Measurements from ENCODE around the gene SPSB1.

The SPSB1 gene

DNA sequence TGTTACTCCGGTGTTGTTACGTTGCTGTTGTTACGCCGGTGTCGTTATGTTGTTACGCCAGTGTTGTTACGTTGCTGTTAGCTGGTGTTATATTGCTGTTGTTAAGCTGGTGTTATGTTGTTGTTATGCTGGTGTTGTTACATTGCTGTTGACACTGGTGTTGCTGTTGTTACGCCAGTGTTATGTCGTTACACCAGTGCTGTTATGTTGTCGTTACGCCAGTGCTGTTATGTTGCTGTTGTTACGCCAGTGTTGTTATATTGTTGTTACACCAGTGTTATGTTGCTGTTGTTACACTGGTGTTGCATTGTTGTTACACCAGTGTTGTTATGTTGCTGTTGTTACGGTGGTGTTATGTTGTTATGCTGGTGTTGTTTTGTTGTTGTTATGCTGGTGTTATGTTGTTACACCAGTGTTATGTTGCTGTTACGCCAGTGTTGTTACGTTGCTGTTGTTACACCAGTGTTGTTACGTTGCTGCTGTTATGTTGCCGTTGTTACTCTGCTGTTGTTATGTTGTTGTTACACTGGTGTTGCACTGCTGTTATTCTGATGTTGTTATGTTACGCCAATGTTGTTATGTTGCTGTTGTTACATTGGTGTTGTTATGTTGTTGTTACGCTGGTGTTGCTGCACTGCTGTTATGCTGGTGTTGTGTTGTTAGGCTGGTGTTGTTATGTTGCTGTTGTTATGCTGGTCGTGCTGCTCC lies 32.5 kb upstream of the SPSB1 start:
- no peak for DNase-seq

DNA sequence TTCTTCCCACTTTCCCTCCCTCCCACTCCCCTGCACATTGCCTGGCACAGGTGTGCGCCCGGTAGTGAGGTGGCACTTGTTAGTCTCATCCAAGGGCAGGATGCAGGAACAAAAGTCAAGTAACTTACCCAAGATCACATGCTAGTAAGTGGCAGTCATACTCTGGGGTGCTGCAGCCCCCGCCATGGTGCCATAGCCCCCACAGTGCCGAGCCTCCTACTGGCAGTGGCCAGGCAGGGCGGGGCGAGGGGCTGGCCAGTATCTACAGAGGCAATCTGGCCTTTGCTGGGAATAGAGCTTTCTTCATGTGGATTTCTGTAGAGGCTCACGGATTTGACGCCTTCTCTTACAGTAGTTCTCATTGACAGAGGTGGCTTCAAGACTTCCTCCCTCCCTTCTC lies 31.2 kb upstream of the SPSB1 start:
- no peak for DNase-seq

DNA sequence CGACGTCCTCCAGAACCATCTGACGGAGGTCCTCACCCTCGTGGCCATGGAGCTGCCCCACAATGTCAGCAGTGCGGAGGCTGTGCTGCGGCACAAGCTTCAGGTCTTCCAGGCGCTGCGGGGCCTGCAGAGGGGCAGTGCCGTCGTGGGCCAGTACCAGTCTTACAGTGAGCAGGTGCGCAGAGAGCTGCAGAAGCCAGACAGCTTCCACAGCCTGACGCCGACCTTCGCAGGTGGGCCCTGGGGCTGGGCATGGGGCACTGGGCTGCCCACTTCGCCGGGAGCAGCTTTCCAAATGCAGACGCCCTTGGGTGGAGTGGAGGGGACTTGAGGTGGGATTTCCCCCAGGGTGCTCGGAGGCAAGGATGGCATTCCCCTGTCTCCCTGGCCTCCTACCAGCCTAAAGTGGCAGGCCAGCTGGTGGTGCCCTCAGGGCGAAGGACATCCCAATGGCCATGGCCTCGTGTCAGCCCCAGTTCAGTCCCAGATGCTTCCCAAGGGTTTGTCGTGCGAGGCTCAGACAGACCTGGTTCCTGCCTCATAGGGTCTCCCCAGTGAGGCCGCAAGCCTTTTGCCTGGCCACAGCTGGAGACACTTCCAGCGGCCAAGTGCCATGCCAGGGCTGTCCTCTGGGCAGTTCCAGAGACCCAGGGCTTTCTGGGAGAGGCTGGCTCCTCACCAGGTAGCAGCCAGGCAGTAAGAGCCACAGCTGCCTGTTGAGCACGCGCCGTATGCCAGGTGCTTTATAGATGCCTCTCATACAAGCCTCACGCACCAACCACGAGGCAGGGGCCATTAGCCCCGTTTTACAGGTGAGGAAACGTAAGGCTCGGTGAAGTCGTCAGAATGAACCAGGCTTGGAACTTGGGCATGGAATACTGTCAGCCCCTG lies 30.4 kb upstream of the SPSB1 start:
- no peak for DNase-seq

DNA sequence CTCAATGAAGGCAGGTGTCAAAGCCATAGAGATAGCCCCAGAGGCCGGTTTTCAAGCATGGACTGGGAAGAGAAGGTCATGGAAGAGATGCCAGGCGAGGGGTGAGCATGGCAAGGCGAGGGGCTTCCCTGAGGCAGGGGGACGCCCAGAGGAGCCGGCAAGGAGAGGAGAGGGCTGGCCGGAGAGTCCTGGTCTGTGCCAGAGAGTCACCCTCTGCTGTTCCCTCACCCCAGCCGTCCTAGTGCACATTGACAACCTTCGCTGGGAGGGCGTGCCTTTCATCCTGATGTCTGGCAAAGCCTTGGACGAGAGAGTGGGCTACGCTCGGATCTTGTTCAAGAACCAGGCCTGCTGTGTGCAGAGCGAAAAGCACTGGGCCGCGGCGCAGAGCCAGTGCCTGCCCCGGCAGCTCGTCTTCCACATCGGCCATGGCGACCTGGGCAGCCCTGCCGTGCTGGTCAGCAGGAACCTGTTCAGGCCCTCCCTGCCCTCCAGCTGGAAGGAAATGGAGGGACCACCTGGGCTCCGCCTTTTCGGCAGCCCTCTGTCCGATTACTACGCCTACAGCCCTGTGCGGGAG lies 29.3 kb upstream of the SPSB1 start:
- DNase-seq: no peak

DNA sequence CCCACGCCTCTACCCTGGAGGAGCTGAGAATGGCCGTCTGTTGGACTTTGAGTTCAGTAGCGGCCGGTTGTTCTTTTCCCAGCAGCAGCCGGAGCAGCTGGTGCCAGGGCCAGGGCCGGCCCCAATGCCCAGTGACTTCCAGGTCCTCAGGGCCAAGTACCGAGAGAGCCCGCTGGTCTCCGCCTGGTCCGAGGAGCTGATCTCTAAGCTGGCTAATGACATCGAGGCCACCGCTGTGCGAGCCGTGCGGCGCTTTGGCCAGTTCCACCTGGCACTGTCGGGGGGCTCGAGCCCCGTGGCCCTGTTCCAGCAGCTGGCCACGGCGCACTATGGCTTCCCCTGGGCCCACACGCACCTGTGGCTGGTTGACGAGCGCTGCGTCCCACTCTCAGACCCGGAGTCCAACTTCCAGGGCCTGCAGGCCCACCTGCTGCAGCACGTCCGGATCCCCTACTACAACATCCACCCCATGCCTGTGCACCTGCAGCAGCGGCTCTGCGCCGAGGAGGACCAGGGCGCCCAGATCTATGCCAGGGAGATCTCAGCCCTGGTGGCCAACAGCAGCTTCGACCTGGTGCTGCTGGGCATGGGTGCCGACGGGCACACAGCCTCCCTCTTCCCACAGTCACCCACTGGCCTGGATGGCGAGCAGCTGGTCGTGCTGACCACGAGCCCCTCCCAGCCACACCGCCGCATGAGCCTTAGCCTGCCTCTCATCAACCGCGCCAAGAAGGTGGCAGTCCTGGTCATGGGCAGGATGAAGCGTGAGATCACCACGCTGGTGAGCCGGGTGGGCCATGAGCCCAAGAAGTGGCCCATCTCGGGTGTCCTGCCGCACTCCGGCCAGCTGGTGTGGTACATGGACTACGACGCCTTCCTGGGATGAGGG lies 28.5 kb upstream of the SPSB1 start:
- no peak for DNase-seq

DNA sequence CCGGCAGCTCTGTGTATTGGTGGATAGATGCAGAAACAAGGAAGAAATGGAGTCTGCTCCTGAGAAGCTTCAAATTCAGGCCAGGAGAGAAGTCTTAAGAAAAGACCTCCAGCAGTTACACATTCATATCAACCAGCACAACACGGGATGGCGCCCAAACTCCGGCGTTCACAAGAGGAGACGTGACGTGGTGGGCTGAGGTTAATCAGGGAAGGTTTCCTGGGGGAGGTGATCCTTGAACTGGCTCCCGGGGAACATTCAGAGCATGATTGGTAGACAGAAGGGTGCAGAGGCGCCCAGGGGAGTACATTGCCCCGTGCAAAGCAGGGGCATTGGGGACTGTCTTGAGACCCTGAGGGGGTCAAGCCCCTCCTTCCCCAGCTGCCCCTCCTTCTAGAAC lies 27.7 kb upstream of the SPSB1 start:
- DNase-seq: no peak

DNA sequence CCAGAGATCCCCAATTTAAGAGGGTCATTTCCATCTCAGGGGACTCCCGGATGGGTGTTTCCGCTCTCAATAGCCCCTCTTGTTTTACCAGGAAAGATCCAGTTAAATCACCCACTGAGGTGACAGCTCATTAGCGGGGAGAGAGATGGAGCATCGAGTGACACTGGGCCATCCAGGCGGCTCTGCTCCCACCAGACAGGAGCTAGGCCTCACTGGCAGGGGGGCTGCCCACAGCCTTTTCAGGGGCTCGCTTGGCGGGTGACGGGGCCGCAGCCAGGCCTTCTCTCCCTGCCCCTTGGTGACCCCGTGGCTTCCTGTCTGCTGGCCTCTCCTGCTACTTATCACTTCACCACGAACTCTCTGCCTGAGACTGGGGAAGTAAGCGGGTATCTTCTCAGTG lies 26.7 kb upstream of the SPSB1 start:
- DNase-seq: no peak

DNA sequence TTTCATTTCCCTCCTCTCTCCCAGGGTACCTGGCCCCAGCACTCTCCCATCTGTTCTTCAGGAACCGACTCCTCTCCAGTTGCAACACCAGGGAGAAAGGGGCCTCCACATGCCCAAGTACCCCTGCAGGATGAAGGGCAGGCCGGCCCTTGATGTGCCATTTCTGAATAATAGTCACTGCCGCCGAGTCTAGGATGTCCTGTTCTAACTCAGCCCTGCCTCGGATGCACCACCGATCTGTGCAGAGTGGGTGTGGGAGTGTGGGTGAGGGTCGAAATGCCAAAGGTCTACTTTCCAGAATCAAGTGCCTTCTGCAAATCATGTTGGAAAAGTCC lies 25.4 kb upstream of the SPSB1 start:
- no peak for DNase-seq

DNA sequence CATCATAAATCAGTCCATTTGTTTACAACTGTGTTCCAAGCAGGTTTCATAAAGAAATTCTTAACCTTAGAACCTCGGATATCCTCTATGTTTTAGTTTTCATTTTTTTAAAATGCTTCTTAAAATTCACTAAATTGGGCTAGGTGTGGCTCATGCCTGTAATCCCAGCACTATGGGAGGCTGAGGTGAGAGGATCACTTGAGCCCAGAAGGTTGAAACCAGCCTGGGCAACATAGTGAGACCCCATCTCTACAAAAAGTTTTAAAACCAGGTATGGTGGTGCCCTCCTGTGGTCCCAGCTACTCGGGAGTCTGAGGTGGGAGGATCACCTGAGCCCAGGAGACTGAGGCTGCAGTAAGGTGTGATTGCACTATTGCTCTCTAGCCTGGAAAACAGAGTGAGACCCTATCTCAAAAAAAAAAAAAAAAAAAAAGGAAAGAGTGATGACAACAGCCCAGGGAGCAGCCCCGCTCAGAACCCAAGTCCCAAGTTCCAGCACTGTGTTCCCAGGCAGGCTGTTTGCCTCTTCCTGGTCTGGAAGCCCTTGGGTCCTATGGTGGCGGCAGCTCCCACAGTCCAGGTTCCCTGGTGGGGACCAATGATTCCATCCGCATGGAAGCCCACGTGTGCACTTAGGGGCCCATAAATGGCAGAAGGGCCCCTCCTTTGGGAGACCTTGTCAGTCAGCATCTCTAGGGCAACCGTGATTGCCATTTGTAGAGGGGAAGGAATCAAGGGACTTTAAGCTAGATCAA lies 24.7 kb upstream of the SPSB1 start:
- no peak for DNase-seq

DNA sequence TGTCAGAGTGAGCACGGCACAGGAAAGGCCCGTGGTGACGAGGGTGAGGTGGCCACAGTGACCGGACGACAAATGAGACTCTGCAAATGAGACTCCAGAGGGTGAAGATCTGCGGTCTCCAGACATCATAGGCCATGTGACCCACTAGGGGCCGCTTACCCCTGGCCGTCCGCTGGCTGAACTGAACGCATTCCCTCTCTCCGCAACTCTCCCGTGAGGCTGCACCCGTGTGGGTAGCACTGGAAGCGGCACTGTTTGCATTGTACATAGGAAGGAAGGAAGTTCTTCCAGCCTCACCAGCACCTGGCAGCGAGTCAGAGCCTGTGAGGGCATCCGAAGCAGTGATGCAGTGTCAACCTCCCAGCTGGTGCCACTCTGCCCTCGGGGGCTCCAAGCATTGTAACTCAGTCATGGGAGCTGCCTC lies 23.6 kb upstream of the SPSB1 start:
- no peak for DNase-seq

DNA sequence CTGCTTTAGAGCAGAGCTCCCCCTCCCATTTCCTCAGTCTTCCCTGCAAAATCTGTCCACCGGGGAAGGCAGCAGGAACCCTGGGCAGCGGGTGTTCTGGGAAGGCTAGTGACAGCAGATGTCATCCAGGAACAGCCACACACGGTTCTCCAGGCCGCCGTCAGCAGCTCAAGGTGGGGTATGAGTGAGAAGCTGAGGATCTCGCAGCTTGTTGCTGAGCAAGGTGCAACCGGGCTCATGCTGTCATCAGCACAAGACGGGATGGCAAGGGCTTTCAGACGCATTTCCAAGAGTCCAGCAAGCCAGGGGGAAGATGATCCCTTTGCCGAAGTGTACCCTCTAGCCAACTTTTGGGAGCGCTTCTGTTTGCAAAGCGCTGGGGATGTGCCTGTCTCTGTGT lies 23.0 kb upstream of the SPSB1 start:
- DNase-seq: no peak

DNA sequence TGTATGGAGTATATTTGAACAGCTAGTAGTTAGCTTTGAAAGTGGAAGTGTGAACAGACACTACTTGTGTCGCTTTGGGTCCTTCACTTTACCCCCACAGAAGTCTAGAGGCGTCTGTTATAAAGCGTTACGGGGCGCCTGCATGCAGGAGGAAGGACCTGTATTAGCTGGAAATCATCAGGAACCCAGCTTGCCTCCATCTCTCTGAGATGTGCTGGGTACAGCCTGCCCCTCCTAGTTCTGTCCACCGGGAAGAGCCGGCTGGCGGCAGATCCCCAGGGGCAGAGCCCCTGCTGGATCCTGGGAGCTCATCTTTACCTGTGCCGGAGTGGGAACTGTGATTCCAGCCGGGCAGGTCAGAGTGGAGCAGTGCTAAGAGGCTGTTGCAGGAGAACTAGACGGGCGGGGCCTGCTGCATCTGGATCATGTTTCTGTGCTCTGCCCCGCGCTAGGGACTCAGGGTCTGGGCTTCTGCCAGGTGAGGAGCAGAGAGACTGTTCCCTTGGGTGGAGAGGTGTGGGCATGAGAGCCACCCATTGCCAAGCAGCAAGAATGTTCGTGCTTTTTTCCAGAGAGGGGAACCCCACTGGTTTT lies 22.3 kb upstream of the SPSB1 start:
- no peak for DNase-seq

DNA sequence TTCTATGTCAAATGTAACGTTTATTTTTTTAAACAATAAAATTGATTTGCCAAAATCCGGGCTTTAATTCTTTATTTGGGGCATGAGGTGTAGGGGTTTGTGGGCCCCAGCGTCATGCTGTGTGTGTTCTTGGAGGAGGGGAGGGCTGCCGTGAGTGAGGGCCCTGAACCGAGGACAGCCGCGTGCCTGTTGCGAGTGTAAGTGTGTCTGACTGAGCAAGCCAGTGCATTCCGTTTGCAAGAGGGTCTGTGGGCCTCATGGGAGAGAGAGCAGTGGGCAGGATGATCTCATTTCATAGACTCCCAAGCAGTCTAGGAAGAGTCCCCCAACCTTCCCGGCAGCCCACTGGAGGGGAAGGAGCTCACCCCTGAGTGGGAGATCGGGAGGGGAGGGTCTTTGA lies 21.4 kb upstream of the SPSB1 start:
- no peak for DNase-seq

DNA sequence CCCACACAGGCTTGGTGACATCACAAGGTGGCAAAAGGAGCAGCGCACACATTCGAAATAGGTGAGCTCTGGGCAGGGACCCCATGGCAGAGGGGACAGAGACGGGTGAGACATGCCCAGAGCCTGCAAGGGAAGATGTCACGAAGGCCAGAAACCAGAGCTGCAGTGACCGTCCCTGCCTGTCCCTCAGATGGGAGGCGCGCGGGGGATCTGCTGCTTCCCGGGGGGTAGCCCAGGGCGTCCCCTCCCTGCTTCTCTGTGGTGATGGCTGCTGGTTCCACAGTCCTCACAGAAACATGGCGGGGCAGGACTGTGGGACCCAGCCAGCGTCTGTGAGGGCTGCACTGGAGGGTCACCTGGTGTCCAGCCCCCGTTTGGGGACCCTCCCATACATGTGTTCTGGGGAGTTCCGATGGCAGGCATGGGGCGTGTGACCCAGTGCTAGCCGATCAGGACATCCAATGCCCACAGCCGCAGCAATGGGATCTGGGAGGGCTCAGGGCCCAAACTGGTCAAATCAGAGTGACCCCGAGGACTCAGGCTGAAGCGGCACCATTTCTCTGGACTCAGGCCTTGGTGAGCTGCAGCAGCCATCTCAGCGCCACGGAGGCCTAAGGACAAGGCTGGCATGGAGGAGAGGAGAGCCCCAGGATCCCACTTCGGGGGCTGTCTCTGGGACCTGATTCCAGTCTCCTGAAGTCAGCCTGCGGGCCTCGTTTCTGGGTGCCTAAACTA lies 20.7 kb upstream of the SPSB1 start:
- no peak for DNase-seq

DNA sequence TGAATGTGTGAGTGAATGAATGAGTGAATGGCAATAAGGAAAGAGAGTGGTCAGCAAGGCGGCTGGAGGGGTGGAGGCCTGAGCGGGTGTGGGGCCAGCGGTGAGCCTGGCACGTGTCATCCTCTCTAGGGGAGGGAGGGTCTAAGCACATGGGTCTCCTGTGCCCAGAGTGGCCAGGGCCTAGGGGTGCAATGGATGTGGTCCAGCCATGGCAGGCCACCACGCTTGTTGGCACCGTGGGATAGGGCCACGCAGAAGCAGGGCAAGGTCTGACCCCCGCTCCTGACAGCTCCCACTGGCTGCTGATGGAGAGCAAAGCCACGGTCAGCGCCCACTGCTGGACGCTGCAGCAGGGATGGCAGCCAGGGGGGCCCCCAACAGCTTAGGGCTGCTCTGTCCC lies 19.5 kb upstream of the SPSB1 start:
- no peak for DNase-seq

DNA sequence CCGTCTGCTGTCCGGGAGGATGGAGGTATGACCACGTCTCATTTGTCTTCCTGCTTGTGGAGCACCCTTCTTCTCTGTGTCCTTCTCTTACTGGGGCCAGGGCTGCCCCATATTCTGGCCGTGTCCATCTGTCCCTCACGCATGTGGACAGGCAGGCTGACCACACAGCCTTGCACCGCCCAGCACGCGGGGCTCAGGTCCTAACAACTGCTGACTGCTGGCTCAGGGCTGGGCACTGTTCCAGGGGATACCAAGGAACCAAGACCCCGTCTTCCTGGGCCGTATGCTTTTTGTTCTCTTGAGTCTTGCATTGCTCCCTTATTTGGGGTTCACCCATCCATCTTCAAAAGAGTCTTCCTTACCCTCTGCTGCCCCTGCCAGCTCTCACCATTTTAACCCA lies 17.5 kb upstream of the SPSB1 start:
- DNase-seq: no peak

DNA sequence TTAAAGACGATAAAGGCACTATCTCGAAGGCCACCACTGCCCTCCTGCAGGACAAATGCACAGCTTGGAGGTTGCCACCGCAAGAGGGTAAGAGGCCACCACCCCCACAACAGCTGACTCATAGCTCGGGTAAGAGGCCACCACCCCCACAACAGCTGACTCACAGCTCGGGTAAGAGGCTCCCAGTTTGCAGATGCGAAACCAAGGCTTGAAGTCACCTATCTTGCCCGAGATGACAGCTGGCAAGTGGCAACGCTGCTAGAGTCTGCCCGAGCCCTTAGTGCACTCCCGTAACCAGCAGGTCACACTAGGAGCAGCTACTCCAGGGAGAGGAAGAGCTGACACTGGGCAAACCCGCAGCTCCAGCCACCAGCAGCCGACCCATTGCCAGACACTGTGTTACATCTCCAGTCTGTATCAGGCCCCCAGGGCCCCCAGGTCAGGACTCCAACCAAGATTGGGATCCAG lies 17.1 kb upstream of the SPSB1 start:
- DNase-seq: peak; percentile 59

DNA sequence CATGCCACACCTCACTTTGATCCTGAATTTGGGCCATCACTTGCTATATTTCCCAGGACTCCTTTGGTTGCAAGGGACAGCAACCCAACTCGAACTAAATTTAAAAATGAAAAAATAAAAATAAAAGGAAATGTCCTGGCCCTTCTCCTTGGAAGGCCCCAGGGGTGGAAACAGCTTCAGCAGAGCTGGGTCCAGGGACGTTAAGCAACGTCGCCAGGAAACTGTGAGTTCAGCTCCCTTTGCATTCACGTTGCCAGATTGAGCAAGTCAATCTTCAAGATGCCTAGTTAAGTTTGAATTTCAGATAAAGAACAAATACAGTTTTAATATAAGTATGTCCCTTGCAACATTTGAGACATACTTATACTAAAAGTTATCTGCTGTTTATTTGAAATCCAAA lies 14.6 kb upstream of the SPSB1 start:
- no peak for DNase-seq

DNA sequence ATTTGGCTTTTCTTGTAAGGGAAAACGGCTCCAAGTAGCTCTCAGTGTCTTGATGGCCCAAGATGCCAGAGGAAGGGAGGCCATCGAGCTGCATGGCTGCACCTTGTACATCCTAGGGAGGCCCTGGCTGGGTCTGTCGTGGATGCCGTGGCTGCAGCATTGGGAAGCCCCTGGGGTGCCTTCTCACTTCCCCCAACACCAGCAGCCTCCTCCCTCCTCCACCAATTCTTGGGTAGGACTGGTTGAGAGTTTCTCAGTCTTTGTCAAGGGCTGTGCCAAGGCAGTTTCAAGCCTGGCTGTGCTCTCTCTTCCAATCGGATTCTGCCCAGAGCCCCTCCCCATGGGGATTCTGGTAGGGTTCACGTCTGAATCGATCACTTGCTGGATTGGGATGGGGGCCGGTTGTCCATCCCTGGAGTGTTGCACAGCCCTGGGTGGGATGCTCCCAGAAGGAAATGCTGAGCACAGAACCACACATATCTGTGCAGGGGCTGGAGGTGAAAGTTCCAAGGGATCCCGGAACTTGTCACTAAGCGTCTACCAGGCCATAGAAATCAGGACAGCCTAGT lies 14.0 kb upstream of the SPSB1 start:
- no peak for DNase-seq

DNA sequence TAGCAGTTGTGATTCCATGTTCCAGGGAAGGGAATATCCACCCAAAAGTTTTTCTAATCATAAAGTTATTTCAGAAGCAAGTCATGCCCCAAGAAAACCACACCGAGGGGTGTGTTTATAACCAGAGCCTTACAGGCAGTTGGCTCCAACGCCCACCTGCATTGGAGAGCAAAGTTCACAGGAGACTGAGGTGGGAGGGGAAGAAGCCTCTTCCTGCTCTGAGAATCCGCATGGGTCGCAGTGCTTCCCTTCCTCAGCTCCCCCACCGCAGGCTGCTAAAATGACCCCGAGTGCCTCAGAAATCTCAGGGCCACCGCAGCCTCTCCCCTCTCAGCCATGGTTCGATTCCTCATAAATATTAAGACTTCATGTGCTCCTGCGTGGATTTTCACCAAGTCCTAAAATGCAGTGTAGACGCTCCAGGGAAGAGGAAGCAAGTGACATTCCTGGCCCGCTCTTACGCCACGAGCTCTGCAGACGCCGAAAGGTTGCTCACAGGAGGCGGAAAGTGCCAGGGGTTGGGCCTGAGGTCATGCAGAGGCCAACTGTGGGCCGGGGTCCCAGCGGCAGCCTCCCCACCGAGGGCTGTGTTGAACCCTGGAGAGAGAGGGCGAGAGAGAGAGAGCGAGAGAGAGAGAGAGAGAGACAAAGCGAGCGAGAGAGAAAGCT lies 13.4 kb upstream of the SPSB1 start:
- no peak for DNase-seq
